Ovary (tissue), 9 donors: ENCODE measurements around the gene MYLIP. TPM values are rescaled to one million over a fixed set of nuclear protein-coding genes. Genes with fewer than 3 reads are reported as not detected.
A peak's percentile ranks its signal among the peaks of the same experiment; 100 is the strongest.

ENCODE experiments used
- DNase-seq, 5 donors: peaks; one replicate each; pipeline ENCODE4 v3.0.0-alpha.2; 2019 to 2020
- H3K27ac ChIP-seq, 2 donors: fragments of 200-600 bp; one replicate each; pipeline versions ENCODE4 v1.5.1 to v1.8.0; 2019 to 2022
- H3K27me3 ChIP-seq: fragments of 200-600 bp; one replicate; pipeline ENCODE4 v1.8.0; 2022
- H3K36me3 ChIP-seq: fragments of 200-600 bp; sonication (generic); one replicate; pipeline ENCODE4 v1.5.1; 2019
- H3K4me1 ChIP-seq: one replicate; pipeline ENCODE4 v1.8.1; 2013; ENCODE audit warnings: mild to moderate bottlenecking, moderate library complexity; ENCODE audit not compliant: insufficient read depth
- H3K4me3 ChIP-seq: fragments of 200-600 bp; sonication (generic); one replicate; pipeline ENCODE4 v1.5.1; 2017
- H3K9me3 ChIP-seq, 2 donors: fragments of 200-600 bp in 1 of 2; sonication (generic) in 1 of 2; one replicate each; pipeline versions ENCODE4 v1.5.1 to v1.8.1; 2013 to 2019; ENCODE audit warnings: mild to moderate bottlenecking in 1 of 2, moderate library complexity in 1 of 2
- CTCF ChIP-seq, 3 donors: fragments of 450-650 bp in 2 of 3; fragments of 200-600 bp in 1 of 3; IDR thresholded peaks; one replicate each; pipeline versions ENCODE4 v1.5.1 to v1.8.0; 2016 to 2022; ENCODE audit warnings: antibody characterized with exemption in 3 of 3, mild to moderate bottlenecking in 1 of 3
- EP300 ChIP-seq: sonication (generic); formaldehyde crosslinking; IDR thresholded peaks from one replicate; pipeline ENCODE4 v1.6.1; 2017; ENCODE audit warnings: antibody characterized with exemption
- POLR2A ChIP-seq: fragments of 450-650 bp; IDR thresholded peaks from one replicate; pipeline ENCODE4 v1.6.1; 2017; ENCODE audit warnings: antibody characterized with exemption, mild to moderate bottlenecking, moderate library complexity
- WGBS, 3 donors: extraction: QIAGEN DNeasy Blood & Tissue Kit in 1 of 3; methylation state at CpG; one replicate each; pipeline versions ENCODE4 v1.1.5 to v1.1.7; 2013 to 2017; 5-methylcytosine and 5-hydroxymethylcytosine counted together
- intact Hi-C, 4 donors: fragments of 100-400 bp; cut with DNase I; formaldehyde crosslinking; loops; one replicate each; pipeline versions ENCODE4 v1.11.0 to v1.15.1; 2022 to 2023
- polyA plus RNA-seq, 2 donors: library from polyadenylated mRNA; stranded (reverse); fragments of 200-250 nt in 1 of 2; fragments of 350-450 nt in 1 of 2; fragmentation: Illumina TruSeq in 1 of 2; extraction: RNeasy Lipid Tissue Mini Kit (QIAGEN cat#74804) in 1 of 2; gene quantifications; one replicate each; pipeline ENCODE4 v1.2.3, GENCODE V29; 2013 to 2014
- total RNA-seq, 7 donors: library from RNA; depleted of rRNA in 2 of 7; stranded (reverse); fragments of >200 nt in 2 of 7; fragmentation: NEBNext Ultra II Directional in 3 of 7; extraction: Animal tissue kit (Norgen Biotek cat#: 25700) in 3 of 7; gene quantifications; one replicate each; pipeline versions ENCODE4 v1.1.0 to v1.2.4, GENCODE V29; 2016 to 2023
- donor health status: DM: no; HTN: no; CAD: no; lungs with moderate emphysema.
- donor health status: DM: no; HTN: no; CAD: no.
- donor health status: Bipolar disorder and iron deficiency.
- donor health status: DM: yes; HTN: yes; CAD: no.
- donor health status: DM: no; HTN: no; CAD: no.
- donor health status: DM: yes; HTN: yes; CAD: no.

Gene MYLIP
- total and polyA plus RNA-seq, 9 donors = 11.0 to 45.4 (median 37.7) TPM

DNA sequence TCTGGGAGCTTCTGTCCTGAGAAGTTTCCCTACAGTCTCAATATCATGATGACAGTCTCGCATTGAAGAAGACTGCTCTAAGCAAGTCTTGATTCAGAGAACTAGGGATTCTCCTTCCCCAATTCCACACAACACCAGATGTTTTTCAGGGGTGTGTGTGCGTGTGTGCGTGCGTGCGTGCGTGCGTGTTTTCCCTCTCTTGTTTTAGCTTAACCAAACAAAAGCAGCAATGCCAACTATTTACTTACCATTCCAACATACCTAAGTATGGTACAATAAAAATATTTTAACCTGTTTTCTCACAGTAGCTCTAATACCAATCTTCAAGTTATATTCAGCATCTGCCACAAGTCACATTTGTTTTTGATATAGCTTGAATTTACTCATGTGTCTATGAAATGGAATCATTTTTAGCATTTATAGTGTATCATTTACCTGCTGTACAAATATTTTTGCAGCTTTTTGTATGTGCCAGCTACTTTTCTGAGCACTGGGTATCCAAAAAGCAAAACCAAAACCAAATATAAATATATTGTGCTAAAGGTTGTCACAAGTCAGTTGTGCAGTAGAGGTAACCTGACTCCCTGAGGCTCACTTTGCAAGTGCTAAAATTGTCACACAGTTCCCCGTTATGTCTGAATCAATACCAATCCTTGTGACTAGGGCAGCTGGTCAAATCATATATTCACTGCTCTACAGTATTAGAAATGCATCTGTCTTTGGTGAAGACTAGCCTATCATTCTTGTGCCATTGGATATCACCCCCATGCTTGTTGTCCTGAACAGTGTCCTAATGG lies 21.7 kb upstream of the MYLIP start:
- no peaks in the 10 kb centered on the region for H3K36me3 ChIP-seq
- no peak for DNase-seq
- H3K27me3 ChIP-seq = no peaks in the 10 kb centered on the region
- H3K9me3 ChIP-seq = no peaks in the 10 kb centered on the region
- intact Hi-C loops = no loop called here
- no peak for TF ChIP-seq CTCF (IDR thresholded peaks at IDR 0.05)
- no peak for TF ChIP-seq POLR2A
- TF ChIP-seq EP300 = no peak
- 92 to 95% (median 93%) methylated on average over 8 of the region's 8 CpGs for WGBS, 3 donors
- peaks cover 7% of the 10 kb centered on the region for H3K4me1 ChIP-seq
- no peak overlapping the region for H3K27ac ChIP-seq
- H3K4me3 ChIP-seq = no peak overlapping the region

- Histone ChIP-seq H3K9me3 (no peaks in the 10 kb centered on the region), H3K4me1 (peaks cover 7% of the 10 kb centered on the region), H3K27ac (no peak overlapping the region), H3K4me3 (no peak overlapping the region), H3K36me3 (no peaks in the 10 kb centered on the region), H3K27me3 (no peaks in the 10 kb centered on the region)
- WGBS, 3 donors = 67 to 83% (median 75%) methylated on average over 5 of the region's 5 CpGs
- DNase-seq = no peak
- intact Hi-C loops = no loop called here
- TF ChIP-seq CTCF (IDR thresholded peaks at IDR 0.05) (no peak), EP300 (no peak), POLR2A (no peak)
These were observed 20.5 kb upstream of the MYLIP start for GRCh38 chr6:16108419-16108818.

GRCh38 chr6:16108921-16109658 lies 19.8 kb upstream of the MYLIP start:
- whole genome bisulfite sequencing, 3 donors = 39 to 42% (median 39%) methylated on average over 5 of the region's 5 CpGs
- TF ChIP-seq CTCF (IDR thresholded peaks at IDR 0.05) (no peak), POLR2A (no peak), EP300 (no peak)
- Histone ChIP-seq H3K9me3 (no peaks in the 10 kb centered on the region), H3K27ac (no peak overlapping the region), H3K4me1 (peaks cover 7% of the 10 kb centered on the region), H3K4me3 (no peak overlapping the region), H3K27me3 (no peaks in the 10 kb centered on the region), H3K36me3 (no peaks in the 10 kb centered on the region)
- DNase-seq = peak in 1 of 5 donors; percentile 73
- intact Hi-C loops = no loop called here

DNA sequence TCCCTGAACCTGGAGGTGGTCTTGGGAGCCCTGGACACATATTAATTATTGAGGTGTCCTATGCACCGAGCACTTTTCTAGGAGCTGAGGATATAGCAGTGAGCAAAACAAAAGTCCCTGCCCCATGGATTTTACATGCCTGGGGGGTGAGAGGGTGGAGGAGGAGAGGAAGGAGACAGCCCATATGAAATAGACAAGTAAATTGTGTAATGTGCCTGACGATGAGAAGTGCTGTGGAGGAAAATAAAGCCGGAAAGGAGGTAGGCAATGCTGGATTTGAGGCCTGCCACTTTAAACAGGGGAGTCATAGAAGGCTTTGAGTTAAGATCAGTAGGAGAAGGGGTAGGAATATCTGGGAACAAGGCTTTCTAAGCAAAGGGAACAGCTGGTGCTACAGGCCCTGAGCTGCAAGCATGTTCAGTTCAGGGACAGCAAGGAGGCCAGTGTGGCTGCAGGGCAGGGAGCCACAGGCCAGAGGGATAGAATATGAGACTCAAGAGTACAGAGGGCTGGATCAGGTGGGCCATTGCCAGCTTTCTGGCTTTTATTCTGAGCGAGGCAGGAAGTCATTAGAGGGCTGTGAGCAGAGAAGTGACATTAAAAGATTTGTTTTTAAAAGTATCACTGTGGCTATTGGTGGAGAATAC lies 19.1 kb upstream of the MYLIP start:
- H3K9me3 ChIP-seq = no peaks in the 10 kb centered on the region
- peak in 2 of 5 donors; percentile 22 to 58 for DNase-seq
- intact Hi-C loops = no loop called here
- H3K36me3 ChIP-seq = no peaks in the 10 kb centered on the region
- no peak overlapping the region for H3K27ac ChIP-seq
- TF ChIP-seq POLR2A (no peak), CTCF (IDR thresholded peaks at IDR 0.05) (no peak), EP300 (no peak)
- no peaks in the 10 kb centered on the region for H3K27me3 ChIP-seq
- peaks cover 7% of the 10 kb centered on the region for H3K4me1 ChIP-seq
- 50 to 60% (median 50%) methylated on average over 4 of the region's 4 CpGs for WGBS, 3 donors
- H3K4me3 ChIP-seq = no peak overlapping the region
